IPS DF 4.7 (cell line): Measurements from ENCODE around the gene DHX32.

Experiments used
- DNase-seq: peaks from one replicate; pipeline ENCODE4 v3.0.0-alpha.2; 2013; ENCODE audit warnings: low spot score; ENCODE audit errors: extremely low read depth

The DHX32 gene

DNA sequence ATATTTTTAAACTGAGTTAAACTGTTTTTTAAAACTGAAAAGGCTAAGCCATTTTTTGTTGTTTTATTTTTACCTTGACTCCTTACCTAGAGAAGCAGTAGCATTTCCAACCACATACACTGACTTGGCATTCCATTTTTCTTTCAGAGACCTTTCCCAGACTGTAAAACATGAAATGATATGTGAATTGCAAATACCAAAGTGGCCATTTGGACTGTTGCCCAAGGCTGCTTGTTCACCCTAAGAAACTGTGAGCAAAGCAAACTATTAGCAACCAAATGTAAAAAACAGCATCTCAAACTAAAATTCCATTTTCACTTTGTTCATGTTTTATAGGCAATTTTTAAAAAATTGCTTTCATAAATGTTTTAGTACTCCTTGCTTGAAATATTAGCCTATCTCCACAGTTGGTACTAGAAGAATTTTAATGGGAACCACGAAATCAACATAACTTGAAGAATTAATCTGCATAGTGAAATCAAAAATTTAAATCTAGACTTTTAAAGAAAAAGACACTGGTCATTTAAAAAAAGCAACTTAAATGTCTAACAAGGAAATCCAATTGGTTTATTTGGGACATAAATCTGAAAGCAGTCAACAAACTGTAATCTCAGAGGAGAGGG lies 68.9 kb downstream of the DHX32 start:
- DNase-seq: no peak

DNA sequence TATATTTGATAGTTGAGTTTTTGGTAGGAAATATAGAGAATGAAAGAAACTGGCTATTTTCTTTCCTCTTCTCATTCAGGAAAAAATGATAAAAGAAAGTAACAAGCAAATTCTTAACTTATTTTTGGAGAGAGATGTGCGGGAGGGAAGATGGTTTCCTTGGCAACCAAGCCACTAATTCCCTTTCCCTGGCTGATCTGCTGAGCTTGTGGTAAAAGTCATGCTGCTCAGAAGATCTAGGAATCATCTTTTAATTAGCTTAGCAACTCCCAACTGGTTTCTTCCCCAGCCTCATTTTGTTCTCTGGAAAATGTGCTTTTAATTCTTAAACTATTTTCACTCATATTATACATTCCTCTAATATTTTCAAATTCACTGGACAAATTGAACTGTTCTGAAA lies 69.8 kb downstream of the DHX32 start:
- no peak for DNase-seq

DNA sequence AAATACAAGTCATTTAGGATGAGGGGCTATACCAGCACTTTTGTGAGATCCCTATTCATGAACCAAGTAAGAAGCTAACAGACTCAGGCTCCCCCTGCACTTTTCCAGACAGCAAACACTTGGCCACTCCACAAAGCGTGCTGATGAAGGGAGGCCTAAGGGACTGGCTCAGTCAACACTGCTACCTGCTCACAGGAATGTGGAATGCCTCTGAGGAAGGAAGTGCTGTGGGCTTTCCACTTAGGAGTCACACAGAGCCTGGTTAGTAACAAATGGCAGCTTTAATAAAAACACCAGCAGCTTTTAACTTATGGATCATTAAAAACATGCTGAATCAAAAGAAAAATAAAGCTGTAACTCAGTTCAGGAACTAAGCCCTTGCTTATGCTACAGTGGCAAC lies 73.0 kb downstream of the DHX32 start:
- DNase-seq: no peak

DNA sequence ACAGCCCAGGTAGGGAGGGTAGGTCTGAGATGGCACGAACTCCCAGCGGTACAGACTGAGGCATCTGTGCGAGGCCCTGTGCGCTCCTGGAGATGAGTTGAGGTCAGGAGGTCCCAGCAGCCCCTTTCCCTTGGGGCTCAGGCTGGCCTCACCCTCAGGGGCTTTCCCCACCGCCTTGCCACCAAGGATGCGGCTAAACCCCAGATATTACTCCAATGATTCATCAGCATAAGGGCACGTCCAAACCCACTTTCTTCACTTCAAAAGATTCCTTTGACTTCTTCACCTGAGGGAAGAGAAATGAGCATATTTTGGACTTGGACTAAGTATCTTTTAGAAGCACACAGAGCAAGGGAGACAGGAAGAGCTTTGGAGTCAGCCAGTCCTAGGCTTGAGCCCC lies 78.4 kb downstream of the DHX32 start:
- DNase-seq: no peak

DNA sequence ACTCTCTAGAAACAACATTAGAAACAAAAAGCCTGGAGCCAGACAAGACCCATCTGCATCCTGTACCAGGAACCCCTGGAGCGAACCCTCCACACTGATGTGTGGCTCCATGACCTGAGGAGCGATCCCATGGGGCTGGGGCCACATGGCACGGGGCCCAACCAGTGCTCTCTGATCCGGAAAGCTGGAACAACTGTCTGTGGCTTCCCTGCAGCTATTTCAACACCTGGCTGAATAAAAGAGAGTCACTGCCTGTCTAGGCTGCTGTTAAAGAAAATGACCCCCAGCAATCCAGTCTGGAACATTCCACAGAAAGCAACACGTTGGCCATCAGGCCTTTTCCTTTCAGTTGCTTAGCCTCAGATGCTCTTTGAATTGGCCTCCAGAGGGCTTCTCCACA lies 79.0 kb downstream of the DHX32 start:
- DNase-seq: no peak

DNA sequence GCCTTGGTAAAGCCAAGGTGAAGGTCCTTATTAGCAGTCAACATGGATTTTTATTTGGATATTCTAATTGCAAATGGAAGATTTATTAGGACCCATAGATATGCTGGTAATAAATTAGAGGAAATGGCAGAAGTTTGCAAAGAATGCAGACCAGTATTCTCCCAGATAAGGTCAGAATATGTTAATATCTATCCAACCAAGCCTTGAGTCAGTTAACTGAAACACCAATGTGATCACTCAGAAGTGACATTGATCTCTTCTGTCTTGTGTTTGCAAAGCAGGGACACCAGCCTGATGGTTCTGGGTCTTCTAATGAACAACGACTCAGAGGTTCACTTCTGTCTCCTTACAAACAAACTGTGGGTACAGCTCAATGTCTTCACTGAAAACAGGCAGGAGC lies 79.5 kb downstream of the DHX32 start:
- DNase-seq: no peak

DNA sequence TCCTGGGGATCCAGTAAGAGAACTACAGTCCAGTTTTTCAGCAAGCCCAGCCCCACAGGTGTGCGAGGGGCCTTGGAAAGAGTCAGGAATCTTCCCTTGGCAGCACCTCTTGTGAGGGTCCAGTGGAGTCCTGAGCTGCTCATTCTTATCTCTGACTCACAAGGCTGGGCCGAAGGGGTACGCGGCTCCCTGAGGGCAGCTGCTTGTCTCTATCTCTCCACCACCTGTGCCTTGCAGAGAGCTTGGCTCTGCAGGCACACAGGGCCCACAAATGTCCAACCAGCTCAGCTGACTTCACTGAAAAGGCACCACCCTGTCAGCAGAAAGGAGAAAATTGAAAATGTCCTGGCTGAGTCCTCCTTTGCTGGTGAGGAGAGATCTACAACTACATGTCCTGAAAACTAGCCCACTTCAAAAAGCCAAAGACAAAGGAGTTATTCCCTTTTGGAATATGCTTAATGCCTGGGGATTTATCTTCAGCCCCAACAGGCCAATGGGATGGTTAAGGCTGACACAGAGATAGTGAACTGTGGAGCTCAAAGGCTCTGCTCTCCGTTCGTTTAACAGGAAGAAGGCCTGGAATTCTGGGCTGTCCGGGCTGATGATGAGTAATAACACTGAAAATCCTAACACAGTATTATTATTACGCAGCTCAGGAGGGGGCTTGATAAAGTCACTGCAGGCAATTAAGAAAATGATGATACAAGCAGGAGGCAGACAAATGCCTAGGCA lies 81.5 kb downstream of the DHX32 start:
- DNase-seq: no peak

DNA sequence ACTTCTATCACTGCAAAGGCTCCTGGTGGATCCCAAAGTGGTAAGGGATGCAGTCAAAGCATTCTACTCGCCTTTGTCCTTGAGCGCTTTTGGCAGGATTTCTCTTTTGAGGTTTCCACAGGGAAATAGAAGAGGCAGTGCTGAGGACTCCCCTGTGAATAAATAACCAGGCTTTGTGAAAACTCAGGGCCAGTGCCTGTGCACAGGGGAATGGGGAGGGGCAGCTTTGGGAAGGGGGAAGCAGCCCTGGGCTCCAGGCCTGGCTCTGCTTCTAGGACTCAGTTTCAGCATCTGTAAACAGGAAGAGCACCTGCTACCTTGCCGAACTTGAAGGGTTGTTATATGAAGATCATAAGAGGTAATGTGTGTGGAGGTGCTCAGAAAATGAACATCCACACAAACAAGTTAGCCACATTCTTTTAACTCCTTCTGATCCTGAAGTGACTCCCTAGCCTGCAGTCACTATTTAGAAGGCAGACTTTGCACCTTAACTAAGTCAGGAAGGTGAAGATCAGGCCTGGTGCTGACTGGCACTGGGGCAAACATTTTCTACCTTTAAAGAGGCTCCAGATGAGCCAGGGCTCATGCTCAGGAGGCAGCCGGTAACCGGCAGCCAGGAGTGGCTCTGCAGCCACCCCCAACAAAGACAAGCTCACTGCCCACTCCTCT lies 83.0 kb downstream of the DHX32 start:
- DNase-seq: no peak

DNA sequence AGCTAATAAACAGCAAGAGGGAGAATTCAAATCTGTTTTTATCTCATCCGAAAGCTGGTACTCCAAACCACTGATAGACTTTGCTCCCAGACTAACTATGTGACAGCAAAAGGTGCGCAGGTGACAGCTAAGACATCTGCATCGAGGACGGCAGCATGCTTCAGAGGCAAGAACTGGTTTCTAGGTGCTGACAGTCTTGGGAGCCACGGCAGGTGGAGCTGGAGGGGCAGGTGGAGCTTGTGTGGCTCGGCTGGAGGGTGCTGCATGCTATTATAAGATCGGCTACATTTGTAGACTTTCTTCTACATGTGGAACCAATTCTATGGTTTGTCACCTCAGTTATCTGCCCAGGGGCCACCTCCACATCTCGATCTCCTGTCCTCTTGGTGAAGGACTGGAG lies 83.7 kb downstream of the DHX32 start:
- no peak for DNase-seq

DNA sequence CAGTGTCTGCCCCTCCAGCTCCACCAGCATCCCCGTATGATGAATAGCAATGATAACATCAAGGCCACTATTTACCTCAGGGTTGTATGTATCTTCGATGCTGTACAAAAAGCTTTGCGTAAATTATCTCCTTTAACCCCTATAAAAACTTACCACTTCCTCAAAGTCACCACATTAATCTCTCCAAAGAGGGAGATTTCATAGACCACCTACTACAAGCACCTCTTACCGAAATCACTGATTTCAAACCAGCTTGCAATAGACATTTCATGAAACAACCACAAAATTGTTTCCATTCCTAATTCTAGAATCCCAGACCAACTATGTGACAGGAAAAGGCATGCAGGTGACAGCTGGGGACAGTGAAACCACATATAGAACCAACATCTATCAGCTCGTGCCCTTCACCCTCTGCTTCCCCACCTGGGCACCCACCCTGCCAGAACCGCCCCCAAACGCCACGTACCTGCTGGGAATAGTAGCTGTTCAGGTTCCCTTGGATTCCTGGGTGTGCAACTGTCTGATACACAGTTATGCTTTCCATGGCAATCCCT lies 85.4 kb downstream of the DHX32 start:
- no peak for DNase-seq

DNA sequence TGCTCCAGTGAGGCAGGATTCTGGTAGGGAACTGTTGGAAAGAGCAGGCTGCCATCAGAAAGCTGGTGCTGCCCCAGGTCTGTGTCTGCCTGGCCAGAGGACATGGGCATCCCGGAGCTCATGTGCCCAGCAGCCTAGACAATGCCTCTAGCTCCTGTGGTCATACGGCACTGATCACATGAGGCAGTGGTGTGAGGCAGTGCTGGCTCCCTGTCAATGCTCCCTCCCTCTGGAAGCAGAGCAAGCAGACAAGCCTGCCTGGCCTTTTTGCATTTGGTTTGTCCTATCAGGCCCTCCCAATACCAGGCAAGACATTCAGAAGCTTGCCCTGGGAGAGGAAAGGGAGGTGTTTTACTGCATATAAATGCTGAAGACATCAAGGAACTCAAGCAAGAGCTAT lies 86.0 kb downstream of the DHX32 start:
- DNase-seq: no peak

DNA sequence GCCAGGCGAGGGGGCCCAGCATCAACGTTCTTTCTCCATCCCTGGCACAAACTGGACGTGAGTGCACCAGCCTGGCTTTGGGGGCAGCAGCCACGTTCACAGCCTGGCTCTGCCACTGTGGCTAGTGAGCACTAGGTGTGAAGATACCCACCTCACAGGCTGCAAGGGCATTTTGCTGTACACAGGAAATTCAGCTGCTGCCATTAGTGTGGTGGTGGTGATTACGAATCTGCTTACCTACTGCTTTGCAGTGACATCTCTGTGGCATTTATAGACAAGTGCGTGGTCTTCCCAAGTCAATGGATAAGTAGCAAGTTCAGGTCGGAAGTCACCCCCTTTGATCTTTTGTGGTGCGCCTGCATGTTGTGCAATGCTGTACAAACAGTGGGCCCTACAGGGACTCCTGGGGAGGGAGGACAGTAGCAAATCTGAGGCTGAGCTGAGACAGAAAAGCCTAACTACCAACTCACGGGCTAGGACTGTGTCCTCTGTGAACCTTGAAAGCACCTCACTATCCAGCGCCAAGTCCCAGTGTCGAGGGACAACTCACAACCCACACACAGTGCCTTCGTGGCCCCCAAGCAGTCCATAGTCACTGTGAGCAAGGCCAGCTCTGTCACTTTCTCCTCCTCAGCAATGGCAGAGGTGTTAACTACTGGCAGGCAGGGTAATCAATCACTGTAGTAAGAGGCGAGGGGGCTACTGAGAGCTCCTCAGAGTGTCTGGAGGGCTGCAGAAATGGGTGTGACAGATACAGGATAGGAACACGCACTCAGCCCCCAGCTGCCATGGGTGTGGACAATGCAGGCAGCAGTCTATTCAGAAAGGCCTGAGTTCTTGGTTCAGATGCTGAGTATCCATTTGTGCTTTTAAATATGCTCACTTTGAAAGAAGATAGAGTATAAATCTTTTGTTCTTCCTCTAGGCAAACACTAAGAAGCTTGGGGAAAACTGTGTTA lies 88.5 kb downstream of the DHX32 start:
- no peak for DNase-seq

DNA sequence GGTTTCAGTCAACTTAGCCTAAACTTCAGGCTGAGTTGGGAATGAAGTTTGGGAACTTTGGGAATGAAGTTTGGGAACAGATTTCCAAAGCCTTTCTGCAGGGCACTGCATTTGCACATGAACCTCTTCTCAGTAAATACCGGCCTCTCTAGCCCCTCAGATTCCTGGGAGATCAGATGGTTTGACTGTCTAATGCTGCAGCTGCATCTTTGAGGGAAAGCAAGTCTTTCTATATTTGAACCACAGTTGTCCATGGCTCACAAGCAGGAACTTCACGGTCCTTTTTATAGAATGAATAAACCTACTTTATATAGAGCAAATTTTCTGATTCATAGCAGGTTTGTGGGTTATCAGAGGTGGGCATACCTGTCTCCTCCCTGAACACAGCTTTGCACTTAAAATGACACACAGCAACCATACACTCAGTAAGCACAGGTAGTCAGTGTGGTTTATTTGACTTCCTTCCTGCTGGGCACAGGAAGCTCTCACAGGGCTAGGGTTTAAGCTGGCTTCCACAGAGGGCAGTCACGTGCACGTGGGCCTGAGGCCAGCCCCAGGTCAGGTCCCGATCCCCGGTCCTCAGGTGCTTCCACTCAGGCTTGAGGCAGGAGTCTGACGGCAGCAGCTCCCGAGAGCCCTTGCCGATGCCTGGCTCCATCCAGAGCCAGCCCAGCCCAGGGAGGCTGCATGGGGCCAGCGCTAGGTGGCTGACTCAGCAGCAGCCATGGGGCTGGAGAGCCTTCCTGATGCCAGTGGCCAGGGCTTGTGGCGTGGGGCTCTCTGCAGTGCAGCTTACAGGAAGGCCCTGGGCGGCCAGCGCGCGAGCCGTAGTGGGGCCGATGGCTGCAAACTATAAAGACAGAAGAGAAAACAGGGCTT lies 92.7 kb downstream of the DHX32 start:
- no peak for DNase-seq
